Measurements from ENCODE around the gene ANKIB1.
"Not testable (repeated sequence)": the region's sequence is repeated elsewhere in the genome, so short reads cannot be mapped to it uniquely, and the experiment has no call there.

The ANKIB1 gene

GRCh38 chr7:92410162-92410561, 164.4 kb downstream of the ANKIB1 start:
- DNase-seq (ENCODE audit: low spot score), result not testable (repeated sequence)

- DNase-seq (ENCODE audit: low spot score), result no peak
These were observed 167.0 kb downstream of the ANKIB1 start for GRCh38 chr7:92412745-92413144.

GRCh38 chr7:92413550-92413949, 167.8 kb downstream of the ANKIB1 start:
- no peak for DNase-seq (ENCODE audit: low spot score)

DNA sequence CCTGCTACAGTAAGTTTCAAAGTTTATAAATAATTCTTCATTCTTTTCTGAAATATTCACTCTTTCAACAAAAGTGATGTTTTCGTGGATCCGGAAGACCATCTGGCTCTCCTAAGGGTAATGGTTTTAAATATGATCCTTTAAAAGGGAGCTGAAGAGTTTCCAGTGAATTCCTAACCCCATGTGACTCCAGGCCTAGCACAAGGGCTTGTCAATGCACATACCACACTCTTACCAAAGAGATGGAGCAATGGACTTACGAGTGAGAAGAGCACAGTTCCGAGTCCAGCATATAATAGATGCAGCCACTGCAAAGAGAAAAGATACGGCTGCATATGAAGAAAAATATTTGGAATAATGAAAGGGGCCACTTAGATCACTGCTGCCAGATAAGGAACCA, 169.5 kb downstream of the ANKIB1 start:
- no peak for DNase-seq (ENCODE audit: low spot score)

- no peak for DNase-seq (ENCODE audit: low spot score)
These were observed 172.1 kb downstream of the ANKIB1 start for GRCh38 chr7:92417913-92418312.

- DNase-seq (ENCODE audit: low spot score), result no peak
These were observed 176.1 kb downstream of the ANKIB1 start for GRCh38 chr7:92421676-92422435.

DNA sequence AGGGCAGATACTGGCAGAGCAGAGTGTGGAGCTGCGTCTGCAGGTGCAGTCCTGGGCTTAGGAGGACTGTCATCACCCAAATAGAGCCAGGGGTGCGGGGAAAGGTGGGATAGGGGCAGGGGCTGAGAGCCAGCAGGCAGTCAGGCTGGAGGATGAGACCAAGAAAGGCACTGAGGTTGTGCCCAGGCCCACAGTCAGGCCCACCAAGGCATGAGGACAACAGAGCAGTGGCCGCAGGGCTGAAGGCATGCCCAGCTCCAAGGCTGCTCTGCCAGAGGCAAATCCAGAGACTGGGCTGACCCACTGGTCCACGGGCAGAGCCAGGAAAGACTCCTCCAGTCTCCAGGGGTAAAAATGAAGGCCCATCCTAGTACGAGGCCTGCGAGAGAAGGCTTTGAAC, 177.2 kb downstream of the ANKIB1 start:
- DNase-seq (ENCODE audit: low spot score), result no peak

DNA sequence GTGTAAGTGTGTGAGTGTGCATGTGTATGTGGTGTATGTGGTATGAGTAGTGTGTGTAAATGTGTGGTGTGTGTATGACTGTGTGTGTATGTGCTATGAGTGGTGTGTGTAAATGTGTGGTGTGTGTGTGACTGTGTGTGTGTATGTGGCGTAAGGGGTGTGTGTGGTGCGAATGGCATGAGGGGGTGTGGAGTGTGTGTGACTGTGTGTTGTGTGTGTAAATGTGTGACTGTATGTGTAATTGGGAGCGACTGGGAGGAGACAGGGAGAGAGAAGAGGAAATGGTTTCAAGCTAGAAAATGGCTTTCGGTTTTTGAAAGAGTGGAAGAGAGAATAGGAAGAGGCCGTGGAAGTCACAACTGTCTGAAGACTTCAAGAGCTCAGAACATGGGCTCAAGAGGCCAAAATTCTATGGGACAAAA, 177.9 kb downstream of the ANKIB1 start:
- no peak for DNase-seq (ENCODE audit: low spot score)

DNA sequence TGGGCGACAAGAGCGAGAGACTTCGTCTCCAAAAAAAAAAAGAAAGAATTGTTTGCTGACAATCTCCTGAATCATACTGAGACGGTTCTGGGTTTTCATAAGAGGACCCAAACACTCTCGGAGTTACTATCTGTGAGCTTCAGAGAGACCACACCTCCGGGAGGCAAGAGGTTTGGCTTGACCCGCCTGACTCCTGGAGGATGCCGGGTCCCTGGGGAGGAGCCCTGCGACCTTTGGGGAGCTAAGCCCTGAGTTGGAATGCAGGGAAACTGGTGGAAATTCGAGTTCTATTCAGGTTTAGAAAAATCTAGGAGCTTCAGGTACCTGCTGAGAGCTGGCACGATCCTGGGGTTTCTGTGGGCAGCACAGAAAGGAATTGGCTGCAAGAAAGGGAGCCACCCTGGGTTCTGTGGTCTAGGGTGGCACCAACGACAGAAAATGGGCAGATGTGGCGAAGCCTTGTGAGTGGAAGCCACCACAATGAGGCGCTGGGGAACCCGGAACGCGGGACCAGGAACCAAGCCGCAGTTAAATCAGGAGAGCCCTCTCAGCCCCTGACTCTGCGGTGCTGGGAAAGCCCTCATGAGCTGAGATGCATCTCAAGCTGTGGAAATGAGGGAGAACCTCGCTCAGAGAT, 179.7 kb downstream of the ANKIB1 start:
- DNase-seq (ENCODE audit: low spot score), result no peak

- DNase-seq (ENCODE audit: low spot score), result no peak
These were observed 181.4 kb downstream of the ANKIB1 start for GRCh38 chr7:92427193-92427592.

GRCh38 chr7:92432299-92432946, 186.6 kb downstream of the ANKIB1 start:
- no peak for DNase-seq (ENCODE audit: low spot score)

DNA sequence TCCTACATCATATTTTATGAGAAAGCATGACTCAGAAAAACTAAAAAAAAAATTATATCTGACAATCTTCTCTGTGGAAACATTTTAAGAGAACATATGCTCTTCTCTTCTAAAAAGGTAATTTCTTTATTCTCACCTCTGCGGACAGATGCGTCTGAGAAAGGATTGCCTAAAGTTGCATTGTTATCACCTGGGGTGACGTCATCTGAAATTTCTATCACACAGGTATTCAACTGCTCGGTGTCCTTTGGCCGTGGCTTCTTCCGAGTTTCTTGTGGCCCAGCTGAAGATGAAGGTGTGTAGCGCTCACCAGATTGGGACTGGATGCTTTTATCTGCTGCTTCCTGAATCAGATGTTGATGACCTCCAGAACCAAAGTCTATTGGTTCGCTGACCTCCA, 187.2 kb downstream of the ANKIB1 start:
- no peak for DNase-seq (ENCODE audit: low spot score)

- DNase-seq (ENCODE audit: low spot score), result no peak
These were observed 189.8 kb downstream of the ANKIB1 start for GRCh38 chr7:92435542-92435941.

DNA sequence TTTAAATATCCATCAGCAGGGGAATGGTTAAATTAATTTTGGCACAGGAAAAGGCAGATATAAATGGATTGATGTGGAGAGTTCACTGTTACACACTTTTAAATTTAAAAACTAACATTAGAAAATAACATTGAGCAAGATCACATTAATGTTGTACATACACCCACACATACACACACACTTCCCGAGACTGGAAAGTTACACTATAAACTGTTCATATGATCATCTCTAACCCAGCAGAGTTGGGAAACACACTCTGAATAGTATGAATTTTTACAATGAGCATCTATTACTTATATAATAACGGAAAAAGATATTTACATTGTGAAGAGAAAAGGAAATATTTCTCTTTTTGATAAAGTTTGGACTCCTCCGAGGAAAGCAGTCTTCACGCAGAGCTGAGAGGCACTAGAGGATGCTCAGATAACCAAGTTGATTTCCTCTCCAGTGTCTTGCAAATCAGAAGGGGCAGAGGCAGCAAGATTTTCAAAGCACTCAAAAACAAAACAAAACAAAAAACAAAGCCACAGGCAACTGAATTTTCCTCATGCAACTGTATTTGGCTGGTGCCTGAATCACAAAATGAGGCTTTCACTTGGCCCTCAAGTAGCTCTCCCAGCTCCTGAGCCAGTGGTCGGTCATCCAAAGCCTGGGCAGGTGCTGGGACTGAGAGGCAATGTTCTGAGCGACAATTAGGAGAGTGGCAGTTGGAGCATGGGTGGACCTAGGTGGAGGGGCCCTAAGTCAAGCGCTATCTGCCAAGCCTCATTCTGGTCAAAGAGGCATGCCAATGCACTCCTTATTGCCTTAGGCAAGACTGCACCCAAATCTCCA, 191.1 kb downstream of the ANKIB1 start:
- DNase-seq (ENCODE audit: low spot score), result no peak

DNA sequence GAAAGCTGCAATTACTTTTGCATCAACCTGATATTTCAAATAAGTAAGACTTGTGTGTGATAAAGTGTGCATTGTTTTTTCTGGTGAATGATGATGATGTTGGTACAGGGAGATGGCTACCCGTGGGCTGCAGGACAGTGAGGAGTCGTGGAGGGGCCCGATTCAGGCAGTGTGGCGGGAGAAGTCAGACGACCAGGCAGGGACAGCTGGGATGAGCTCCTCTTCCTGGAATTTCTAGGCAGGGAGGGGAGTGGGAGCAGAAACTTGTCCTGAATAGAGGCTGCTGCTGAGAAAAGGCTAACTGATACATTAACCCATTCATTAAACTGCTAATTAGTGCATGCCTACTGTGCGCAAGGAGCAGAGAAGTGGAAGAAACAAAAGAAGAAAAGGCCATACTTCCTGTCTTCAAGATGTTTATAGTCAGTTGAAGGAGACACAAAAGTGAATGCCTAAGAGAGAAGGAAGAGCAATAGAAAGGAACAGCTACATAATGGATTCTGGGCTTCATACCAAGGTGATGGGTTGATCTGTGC, 192.2 kb downstream of the ANKIB1 start:
- DNase-seq (ENCODE audit: low spot score), result no peak

DNA sequence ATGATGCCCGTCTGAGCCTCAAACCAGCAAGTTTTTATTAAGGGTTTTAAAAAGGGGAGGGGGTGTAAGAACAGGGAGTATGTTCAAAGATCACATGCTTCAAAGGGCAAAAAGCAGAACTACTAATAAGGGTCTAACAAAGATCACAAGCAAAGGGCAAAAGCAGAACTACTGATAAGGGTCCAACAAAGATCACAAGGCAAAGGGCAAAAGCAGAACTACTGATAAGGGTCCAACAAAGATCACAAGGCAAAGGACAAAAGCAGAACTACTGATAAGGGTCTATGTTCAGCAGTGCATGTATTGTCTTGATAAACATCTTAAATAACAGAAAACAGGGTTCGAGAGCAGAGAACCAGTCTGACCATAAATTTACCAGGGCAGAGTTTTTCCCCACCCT, 196.9 kb downstream of the ANKIB1 start:
- not testable (repeated sequence) for DNase-seq (ENCODE audit: low spot score)

GRCh38 chr7:92446869-92447344, 201.1 kb downstream of the ANKIB1 start:
- no peak for DNase-seq (ENCODE audit: low spot score)

DNA sequence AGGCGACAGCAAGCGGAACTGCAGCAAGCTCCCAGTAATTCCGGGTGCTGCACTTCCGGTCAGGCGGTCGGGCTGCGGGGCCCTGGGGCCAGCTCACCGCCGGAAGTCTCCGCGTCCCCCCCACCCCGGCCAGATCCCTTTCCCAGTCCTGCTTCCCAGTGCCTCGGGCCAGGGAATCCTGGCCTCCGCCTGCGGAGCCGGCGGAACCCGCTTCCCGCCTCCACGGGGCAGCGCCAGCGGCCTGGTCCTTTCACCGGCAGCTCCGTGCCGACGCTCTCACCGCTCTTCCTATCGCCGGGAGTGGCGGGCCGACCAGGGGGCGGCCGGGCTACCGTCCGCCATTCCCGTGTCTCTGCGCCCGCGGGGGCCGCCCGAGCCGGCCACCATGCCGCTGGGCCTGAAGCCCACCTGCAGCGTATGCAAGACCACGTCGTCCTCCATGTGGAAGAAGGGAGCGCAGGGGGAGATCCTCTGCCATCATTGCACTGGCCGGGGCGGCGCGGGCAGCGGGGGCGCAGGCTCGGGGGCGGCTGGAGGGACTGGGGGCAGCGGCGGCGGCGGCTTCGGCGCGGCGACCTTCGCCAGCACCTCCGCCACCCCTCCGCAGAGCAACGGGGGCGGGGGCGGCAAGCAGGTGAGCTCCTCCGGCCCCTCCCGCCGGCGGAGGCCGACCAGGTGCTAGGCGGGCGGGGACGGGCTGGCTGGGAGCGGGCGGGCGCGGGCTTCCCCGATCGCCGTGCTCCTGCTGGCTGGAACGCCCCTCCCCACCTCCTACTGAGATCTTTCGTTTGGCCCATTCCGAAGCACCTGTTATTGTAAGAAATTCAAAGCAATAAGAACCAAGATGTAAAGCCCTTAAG, 201.8 kb downstream of the ANKIB1 start, which contains the start of gene GATAD1:
GATAD1 (plus strand) TSS at position 138 of the 860 bp plus-strand sequence; CDS start at position 386, 248 bp downstream.
- peak; percentile 95 for DNase-seq (ENCODE audit: low spot score)

- DNase-seq (ENCODE audit: low spot score), result no peak
These were observed 202.5 kb downstream of the ANKIB1 start for GRCh38 chr7:92448205-92448747.

All from left forelimb (tissue), 1 donor.